ENCODE measurements around the gene ZDHHC9.

GRCh38 chrX:129872524-129872923 lies 28.8 kb upstream of the ZDHHC9 start:
- TF ChIP-seq EZH2 (IDR thresholded peaks at IDR 0.05; ENCODE audit: borderline replicate concordance, insufficient read depth, low read depth, low read length, poor library complexity, severe bottlenecking) (no peak), CTCF (IDR thresholded peaks at IDR 0.05) (no peak)
